Measurements from ENCODE around the gene SPAG17.

DNA sequence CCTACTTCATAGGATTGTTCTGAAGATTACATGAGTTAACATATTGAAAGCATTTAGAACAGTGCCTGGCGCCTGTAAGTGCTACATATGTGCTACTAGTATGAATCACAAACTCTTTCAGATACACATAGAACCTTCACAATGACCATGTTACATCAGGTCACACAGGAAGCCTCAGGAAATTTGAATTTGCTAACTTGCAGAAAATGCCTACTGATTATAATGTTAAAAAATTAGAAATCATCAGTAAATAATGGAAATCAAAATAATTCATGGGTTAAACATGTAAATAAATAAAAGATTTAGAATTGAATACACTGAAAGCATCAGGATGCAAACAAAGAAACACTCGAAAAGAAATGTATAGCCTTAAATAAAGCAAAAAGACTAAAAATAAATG, 94.9 kb downstream of the SPAG17 start:
- TF ChIP-seq, protein P1, sequence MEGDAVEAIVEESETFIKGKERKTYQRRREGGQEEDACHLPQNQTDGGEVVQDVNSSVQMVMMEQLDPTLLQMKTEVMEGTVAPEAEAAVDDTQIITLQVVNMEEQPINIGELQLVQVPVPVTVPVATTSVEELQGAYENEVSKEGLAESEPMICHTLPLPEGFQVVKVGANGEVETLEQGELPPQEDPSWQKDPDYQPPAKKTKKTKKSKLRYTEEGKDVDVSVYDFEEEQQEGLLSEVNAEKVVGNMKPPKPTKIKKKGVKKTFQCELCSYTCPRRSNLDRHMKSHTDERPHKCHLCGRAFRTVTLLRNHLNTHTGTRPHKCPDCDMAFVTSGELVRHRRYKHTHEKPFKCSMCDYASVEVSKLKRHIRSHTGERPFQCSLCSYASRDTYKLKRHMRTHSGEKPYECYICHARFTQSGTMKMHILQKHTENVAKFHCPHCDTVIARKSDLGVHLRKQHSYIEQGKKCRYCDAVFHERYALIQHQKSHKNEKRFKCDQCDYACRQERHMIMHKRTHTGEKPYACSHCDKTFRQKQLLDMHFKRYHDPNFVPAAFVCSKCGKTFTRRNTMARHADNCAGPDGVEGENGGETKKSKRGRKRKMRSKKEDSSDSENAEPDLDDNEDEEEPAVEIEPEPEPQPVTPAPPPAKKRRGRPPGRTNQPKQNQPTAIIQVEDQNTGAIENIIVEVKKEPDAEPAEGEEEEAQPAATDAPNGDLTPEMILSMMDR (IDR thresholded peaks at IDR 0.05; ENCODE audit: insufficient read depth, low read length, poor library complexity, severe bottlenecking): no peak
- no peak for TF ChIP-seq EZH2phosphoT487 (conservative IDR thresholded peaks at IDR 0.05; ENCODE audit: low read length)
